HepG2 (cell line): Measurements from ENCODE around the gene ENTPD2. TPM values are rescaled to one million over a fixed set of nuclear protein-coding genes. Genes with fewer than 3 reads are reported as not detected.

ENCODE experiments used
- BRCA1 ChIP-seq: sonication (generic); formaldehyde crosslinking; IDR thresholded peaks from 2 replicates; pipeline ENCODE4 v1.4.0; 2020; ENCODE audit warnings: missing genetic modification reagents
- FOXA1 ChIP-seq, 2 experiments: fragments of 450-650 bp in 1 of 2; sonication (generic) in 1 of 2; formaldehyde crosslinking in 1 of 2; IDR thresholded peaks; 2 replicates each; pipeline versions ENCODE4 v1.4.0 to v1.6.1; 2016 to 2020; ENCODE audit warnings: missing genetic modification reagents in 1 of 2
- HOXD1 ChIP-seq: sonication (generic); formaldehyde crosslinking; IDR thresholded peaks from 2 replicates; pipeline ENCODE4 v1.5.0; 2020; ENCODE audit warnings: missing genetic modification reagents
- KAT8 ChIP-seq: IDR thresholded peaks from 2 replicates; pipeline ENCODE4 v1.6.1; 2016; ENCODE audit warnings: missing genetic modification reagents, missing compliant biosample characterization
- KLF16 ChIP-seq, 2 experiments: sonication (generic) in 1 of 2; formaldehyde crosslinking in 1 of 2; IDR thresholded peaks; 2 replicates each; pipeline versions ENCODE4 v1.6.1 to v1.8.0; 2016 to 2023; ENCODE audit warnings: missing genetic modification reagents in 2 of 2, missing compliant biosample characterization in 1 of 2
- MAFK ChIP-seq, 2 experiments: IDR thresholded peaks in 1 of 2; conservative IDR thresholded peaks in 1 of 2; 2 replicates each; pipeline ENCODE4 v1.6.1; 2011; ENCODE audit warnings: improper control_type of control experiment in 2 of 2, low read length in 2 of 2
- MXI1 ChIP-seq: IDR thresholded peaks from 3 replicates; pipeline ENCODE4 v1.6.1; 2012; ENCODE audit warnings: low read depth, low read length, inconsistent platforms, borderline replicate concordance
- NRL ChIP-seq: sonication (generic); formaldehyde crosslinking; IDR thresholded peaks from 2 replicates; pipeline ENCODE4 v1.5.0; 2020; ENCODE audit warnings: missing genetic modification reagents, mild to moderate bottlenecking, moderate library complexity, borderline replicate concordance
- PAF1 ChIP-seq: IDR thresholded peaks from 2 replicates; pipeline ENCODE4 v1.6.1; 2016; ENCODE audit warnings: missing genetic modification reagents, missing compliant biosample characterization
- PAXIP1 ChIP-seq: sonication (generic); formaldehyde crosslinking; conservative IDR thresholded peaks from 2 replicates; pipeline ENCODE4 v1.4.0; 2020; ENCODE audit warnings: mild to moderate bottlenecking, missing genetic modification reagents, moderate library complexity
- PRDM15 ChIP-seq: sonication (generic); formaldehyde crosslinking; IDR thresholded peaks from 2 replicates; pipeline ENCODE4 v1.4.0; 2020; ENCODE audit warnings: missing genetic modification reagents
- RELA ChIP-seq: sonication (generic); formaldehyde crosslinking; IDR thresholded peaks from 2 replicates; pipeline ENCODE4 v1.4.0; 2020; ENCODE audit warnings: missing genetic modification reagents
- SMARCC2 ChIP-seq: fragments of 450-650 bp; IDR thresholded peaks from 2 replicates; pipeline ENCODE4 v1.6.1; 2017; ENCODE audit warnings: antibody characterized with exemption, mild to moderate bottlenecking
- SYNCRIP ChIP-seq: fragments of 200-400 bp; formaldehyde crosslinking; IDR thresholded peaks from 2 replicates; pipeline ENCODE4 v1.6.1; 2018; ENCODE audit warnings: mild to moderate bottlenecking, low read depth, low read length; ENCODE audit not compliant: insufficient read depth
- TCF7L2 ChIP-seq: IDR thresholded peaks from 2 replicates; pipeline ENCODE4 v1.6.1; 2011; ENCODE audit warnings: mild to moderate bottlenecking, low read depth, low read length, moderate library complexity
- TOPORS ChIP-seq: sonication (generic); formaldehyde crosslinking; IDR thresholded peaks from 2 replicates; pipeline ENCODE4 v1.8.0; 2023; ENCODE audit warnings: mild to moderate bottlenecking, missing genetic modification reagents
- ZFP62 ChIP-seq: sonication (generic); formaldehyde crosslinking; IDR thresholded peaks from 2 replicates; pipeline ENCODE4 v1.4.0; 2020; ENCODE audit warnings: missing genetic modification reagents
- ZMAT3 ChIP-seq: sonication (generic); formaldehyde crosslinking; conservative IDR thresholded peaks from 2 replicates; pipeline ENCODE4 v1.7.0; 2021; ENCODE audit warnings: missing genetic modification reagents
- ZNF180 ChIP-seq: sonication (generic); formaldehyde crosslinking; IDR thresholded peaks from 2 replicates; pipeline ENCODE4 v1.4.0; 2020; ENCODE audit warnings: low read depth, missing genetic modification reagents, borderline replicate concordance
- ZNF24 ChIP-seq: fragments of 450-650 bp; IDR thresholded peaks from 2 replicates; pipeline ENCODE4 v1.6.1; 2017; ENCODE audit warnings: antibody characterized with exemption, mild to moderate bottlenecking
- ZNF350 ChIP-seq: sonication (generic); formaldehyde crosslinking; IDR thresholded peaks from 2 replicates; pipeline ENCODE4 v1.4.0; 2020; ENCODE audit warnings: mild to moderate bottlenecking, low read depth, missing genetic modification reagents, borderline replicate concordance
- ZNF530 ChIP-seq: sonication (generic); formaldehyde crosslinking; IDR thresholded peaks from 2 replicates; pipeline ENCODE4 v1.5.0; 2020; ENCODE audit warnings: low read depth, mild to moderate bottlenecking, missing genetic modification reagents
- ZNF543 ChIP-seq: sonication (generic); formaldehyde crosslinking; IDR thresholded peaks from 2 replicates; pipeline ENCODE4 v1.4.0; 2020; ENCODE audit warnings: mild to moderate bottlenecking, missing genetic modification reagents
- ZNF7 ChIP-seq: IDR thresholded peaks from 2 replicates; pipeline ENCODE4 v1.6.1; 2016; ENCODE audit warnings: missing biosample characterization, missing genetic modification reagents
- ZNF713 ChIP-seq: sonication (generic); formaldehyde crosslinking; IDR thresholded peaks from 2 replicates; pipeline ENCODE4 v1.4.0; 2020; ENCODE audit warnings: mild to moderate bottlenecking, missing genetic modification reagents
- ZNF780A ChIP-seq: sonication (generic); formaldehyde crosslinking; IDR thresholded peaks from 2 replicates; pipeline ENCODE4 v1.8.0; 2022; ENCODE audit warnings: mild to moderate bottlenecking, missing genetic modification reagents, moderate library complexity
- polyA plus RNA-seq, 8 experiments: library from polyadenylated mRNA; depleted of rRNA in 3 of 8; stranded (reverse) in 7 of 8; unstranded in 1 of 8; fragments of >200 nt; fragmentation: Illumina TruSeq in 4 of 8; extraction: Trizol in 4 of 8; gene quantifications; 2 replicates each; pipeline versions ENCODE4 v1.2.1 to v1.2.3, GENCODE V29; 2011 to 2016; ENCODE audit warnings: low read depth in 4 of 8, missing spikeins in 1 of 8, mixed read lengths in 1 of 8; ENCODE audit not compliant: insufficient read depth in 1 of 8
- total RNA-seq, 5 experiments: library from RNA; depleted of rRNA; stranded (reverse); fragments of >200 nt; fragmentation: Illumina TruSeq; extraction: Trizol; gene quantifications; 2 replicates each; pipeline ENCODE4 v1.2.3, GENCODE V29; 2016; ENCODE audit warnings: low read depth in 1 of 5

Gene ENTPD2
- total and polyA plus RNA-seq, 2 of the 13 experiments (the other 11 are each of a cell fraction or from before 2014, with no cell fraction given), result 0.95 to 3.2 TPM

GRCh38 chr9:137056739-137057415, 3.0 kb upstream of the ENTPD2 start (continued):
- no peak for TF ChIP-seq SYNCRIP
- no peak for TF ChIP-seq NRL (CRISPR knock-in tag)
- no peak for TF ChIP-seq HOXD1
- no peak for TF ChIP-seq BRCA1 (CRISPR knock-in tag)
- TF ChIP-seq ZMAT3 (CRISPR knock-in tag), result no peak
- no peak for TF ChIP-seq SMARCC2
- no peak for TF ChIP-seq RELA
- no peak for TF ChIP-seq TCF7L2
- no peak for TF ChIP-seq PRDM15 (CRISPR knock-in tag)
- no peak for TF ChIP-seq PAF1 (CRISPR knock-in tag)
- TF ChIP-seq KAT8 (CRISPR knock-in tag), result no peak
- no peak for TF ChIP-seq TOPORS (CRISPR knock-in tag)
- TF ChIP-seq MAFK (conservative IDR thresholded peaks at IDR 0.05 in 1 of 2, IDR thresholded peaks at IDR 0.05 in 1 of 2; ENCODE audit: low read length in 2 of 2), result no peak
- no peak for TF ChIP-seq ZNF180 (CRISPR knock-in tag)
- no peak for TF ChIP-seq ZNF24
- no peak for TF ChIP-seq ZNF530 (CRISPR knock-in tag)
- no peak for TF ChIP-seq ZNF350 (CRISPR knock-in tag)
- no peak for TF ChIP-seq KLF16 (CRISPR knock-in tag; IDR thresholded peaks at IDR 0.05)
- no peak for TF ChIP-seq ZNF713 (CRISPR knock-in tag)
- TF ChIP-seq ZFP62 (CRISPR knock-in tag), result no peak
- no peak for TF ChIP-seq PAXIP1 (CRISPR knock-in tag)
- no peak for TF ChIP-seq MXI1
- TF ChIP-seq FOXA1 (IDR thresholded peaks at IDR 0.05), result no peak
- TF ChIP-seq FOXA1 (CRISPR knock-in tag; IDR thresholded peaks at IDR 0.05), result peak; percentile 78
- no peak for TF ChIP-seq ZNF543
- TF ChIP-seq ZNF7, result no peak
- no peak for TF ChIP-seq ZNF780A (CRISPR knock-in tag)
